Smooth muscle cell (in vitro differentiated cells): Measurements from ENCODE around the gene P2RY13. TPM values are rescaled to one million over a fixed set of nuclear protein-coding genes. Genes with fewer than 3 reads are reported as not detected.

ENCODE experiments used
- DNase-seq: peaks from one replicate; lab custom pipeline; 2025; ENCODE audit not compliant: unreplicated experiment; lab: John Stamatoyannopoulos, UW
- H2AFZ ChIP-seq: fragments of 200-600 bp; sonication (generic); 2 replicates; pipeline ENCODE4 v1.6.0; 2016; ENCODE audit warnings: antibody characterized with exemption, low read depth, mild to moderate bottlenecking
- H3F3A ChIP-seq: fragments of 200-600 bp; sonication (generic); 2 replicates; pipeline ENCODE4 v1.6.0; 2017; ENCODE audit warnings: antibody characterized with exemption, low read depth
- H3K27ac ChIP-seq: fragments of 200-600 bp; sonication (generic); 2 replicates; pipeline ENCODE4 v1.5.1; 2016; ENCODE audit warnings: low read depth, mild to moderate bottlenecking
- H3K27me3 ChIP-seq: fragments of 200-600 bp; sonication (generic); 2 replicates; pipeline ENCODE4 v1.6.1; 2016; ENCODE audit warnings: low read depth, mild to moderate bottlenecking
- H3K36me3 ChIP-seq: fragments of 200-600 bp; sonication (generic); 2 replicates; pipeline ENCODE4 v1.5.1; 2016; ENCODE audit warnings: low read depth
- H3K4me1 ChIP-seq: fragments of 200-600 bp; sonication (generic); 2 replicates; pipeline ENCODE4 v1.5.1; 2016; ENCODE audit warnings: low read depth
- H3K4me2 ChIP-seq: fragments of 200-600 bp; sonication (generic); 2 replicates; pipeline ENCODE4 v1.6.0; 2016; ENCODE audit warnings: mild to moderate bottlenecking
- H3K4me3 ChIP-seq: fragments of 200-600 bp; sonication (generic); 2 replicates; pipeline ENCODE4 v1.5.1; 2016; ENCODE audit warnings: mild to moderate bottlenecking
- H3K79me2 ChIP-seq: fragments of 200-600 bp; sonication (generic); 2 replicates; pipeline ENCODE4 v1.6.0; 2016; ENCODE audit warnings: low read depth, mild to moderate bottlenecking
- H3K9ac ChIP-seq: fragments of 200-600 bp; sonication (generic); 2 replicates; pipeline ENCODE4 v1.6.0; 2016; ENCODE audit warnings: low read depth
- H3K9me3 ChIP-seq: fragments of 200-600 bp; sonication (generic); replicated peaks from 2 replicates; pipeline ENCODE4 v1.5.1; 2016; ENCODE audit warnings: low read depth
- H4K20me1 ChIP-seq: fragments of 200-600 bp; sonication (generic); 2 replicates; pipeline ENCODE4 v1.6.0; 2016; ENCODE audit warnings: low read depth
- CTCF ChIP-seq: fragments of 200-600 bp; sonication (generic); IDR thresholded peaks from 2 replicates; pipeline ENCODE4 v1.5.1; 2017; ENCODE audit warnings: borderline replicate concordance, mild to moderate bottlenecking, antibody characterized with exemption; ENCODE audit not compliant: insufficient read depth, poor library complexity, severe bottlenecking
- WGBS: methylation state at CpG from one replicate; pipeline ENCODE4 v1.1.7; 2016; ENCODE audit warnings: low lambda C conversion rate; 5-methylcytosine and 5-hydroxymethylcytosine counted together
- polyA plus RNA-seq: library from polyadenylated mRNA; unstranded; fragments of >200 nt; fragmentation: Nextera tagmentation; extraction: Ambion mirVana; gene quantifications from 2 replicates; pipeline ENCODE4 v1.2.1, GENCODE V29; 2016
- total RNA-seq: library from RNA; depleted of rRNA; stranded (reverse); fragments of >200 nt; gene quantifications from 2 replicates; pipeline ENCODE4 v1.2.3, GENCODE V29; 2014

Gene P2RY13
- total and polyA plus RNA-seq, 2 experiments from 2014 or later, result not detected

- WGBS, result 29% methylated on average over 3 of the region's 3 CpGs
- no peak overlapping the region for H3K27ac ChIP-seq
Observed at GRCh38 chr3:151289445-151289844, 39.9 kb downstream of the P2RY13 start.

DNA sequence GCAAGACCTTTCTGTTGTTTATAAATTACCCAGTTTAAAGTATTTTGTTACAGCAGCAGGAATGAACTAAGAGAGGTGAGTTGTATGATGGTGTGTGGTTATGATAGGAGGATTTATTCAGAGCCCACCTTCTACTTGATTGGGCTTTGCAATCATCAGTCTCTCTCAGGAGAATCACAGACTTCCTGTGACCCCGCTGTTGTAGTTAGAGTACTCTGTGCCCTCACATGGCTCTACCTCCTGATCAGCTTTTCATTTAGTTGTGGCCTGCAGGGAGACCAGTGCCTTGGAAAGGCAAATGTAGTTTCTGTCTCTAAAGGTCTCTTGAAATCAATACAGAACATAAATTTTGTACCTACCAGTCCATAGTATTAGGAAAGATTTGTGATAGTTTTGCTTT is 43.4 kb downstream of the P2RY13 start:
- no peak overlapping the region for H2AFZ ChIP-seq
- no peaks in the 10 kb centered on the region for H3K36me3 ChIP-seq
- 85% methylated on average over 1 of the region's 1 CpG for WGBS
- H3F3A ChIP-seq, result no peaks in the 10 kb centered on the region
- DNase-seq, result no peak
- H3K4me1 ChIP-seq, result no peaks in the 10 kb centered on the region
- no peaks in the 10 kb centered on the region for H3K79me2 ChIP-seq
- no peaks in the 10 kb centered on the region for H4K20me1 ChIP-seq
- no peak overlapping the region for H3K9ac ChIP-seq
- no peaks in the 10 kb centered on the region for H3K9me3 ChIP-seq
- no peak for TF ChIP-seq CTCF
- no peak overlapping the region for H3K27ac ChIP-seq
- no peaks in the 10 kb centered on the region for H3K27me3 ChIP-seq
- H3K4me3 ChIP-seq, result no peak overlapping the region
- H3K4me2 ChIP-seq, result no peak overlapping the region

More at GRCh38 chr3:151289445-151289844, 39.9 kb downstream of the P2RY13 start:
- H3F3A ChIP-seq, result no peaks in the 10 kb centered on the region
- no peaks in the 10 kb centered on the region for H3K4me1 ChIP-seq
- no peak for TF ChIP-seq CTCF
- H3K9ac ChIP-seq, result no peak overlapping the region
- no peaks in the 10 kb centered on the region for H4K20me1 ChIP-seq
- H2AFZ ChIP-seq, result no peak overlapping the region
- no peak overlapping the region for H3K4me3 ChIP-seq
- DNase-seq, result no peak
- no peaks in the 10 kb centered on the region for H3K79me2 ChIP-seq
- no peaks in the 10 kb centered on the region for H3K27me3 ChIP-seq
- H3K9me3 ChIP-seq, result no peaks in the 10 kb centered on the region
- H3K4me2 ChIP-seq, result no peak overlapping the region
- no peaks in the 10 kb centered on the region for H3K36me3 ChIP-seq

DNA sequence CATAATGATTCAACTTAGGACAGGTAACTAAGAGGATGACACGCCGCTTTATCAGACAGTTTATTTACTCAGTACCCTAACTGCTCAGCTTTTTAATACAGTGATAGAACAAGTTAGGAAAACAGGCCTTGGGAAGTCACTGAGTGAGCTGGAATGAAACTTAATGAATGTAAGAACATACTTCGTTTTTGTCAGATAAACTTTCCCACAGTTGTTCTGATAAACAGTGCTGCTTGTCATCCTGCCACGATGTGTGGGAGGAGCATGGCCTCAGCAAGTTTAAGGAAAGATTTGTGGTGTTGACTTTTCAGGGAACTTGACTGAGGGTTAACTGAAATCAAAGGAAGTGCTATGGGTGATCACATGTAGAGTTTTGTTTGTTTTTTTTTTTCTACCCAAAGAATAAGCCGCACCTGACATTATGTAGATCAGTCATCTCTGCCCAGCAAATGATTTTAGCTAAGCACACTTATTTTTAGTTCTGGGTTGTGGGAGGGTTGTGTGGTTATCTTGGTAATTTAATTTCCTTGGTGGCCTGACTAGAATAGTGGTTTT is 45.4 kb downstream of the P2RY13 start:
- Histone ChIP-seq H3K4me1 (no peaks in the 10 kb centered on the region), H4K20me1 (no peaks in the 10 kb centered on the region), H3K79me2 (no peaks in the 10 kb centered on the region), H3K36me3 (no peaks in the 10 kb centered on the region), H3K4me2 (peak overlapping the region; percentile 32), H3K4me3 (no peak overlapping the region), H3K27me3 (no peaks in the 10 kb centered on the region), H3K9me3 (no peaks in the 10 kb centered on the region), H2AFZ (peak overlapping the region; percentile 20), H3K27ac (peak overlapping the region; percentile 14), H3K9ac (no peak overlapping the region), H3F3A (no peaks in the 10 kb centered on the region)
- 44% methylated on average over 5 of the region's 5 CpGs for WGBS
- no peak for DNase-seq
- no peak for TF ChIP-seq CTCF

DNA sequence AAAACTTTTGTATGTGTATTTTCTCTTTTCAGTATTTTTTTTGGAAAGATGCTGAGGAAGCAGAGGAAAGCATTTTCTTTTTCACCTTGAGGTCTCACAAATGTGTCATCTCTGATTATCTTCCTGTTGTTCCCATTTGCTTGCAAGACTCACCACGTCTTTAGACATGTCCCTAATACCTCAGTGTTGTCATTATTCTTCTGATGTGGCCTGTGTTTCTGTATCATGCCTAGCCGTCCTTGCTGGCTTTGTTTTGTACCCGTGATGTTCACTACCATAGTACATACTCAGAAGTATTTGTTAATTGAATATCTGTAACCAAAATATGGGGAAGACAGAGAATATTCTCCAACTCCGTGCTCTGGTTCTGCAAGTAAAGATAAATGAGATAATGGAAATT is 46.0 kb downstream of the P2RY13 start:
- no peaks in the 10 kb centered on the region for H4K20me1 ChIP-seq
- H3K36me3 ChIP-seq, result no peaks in the 10 kb centered on the region
- no peaks in the 10 kb centered on the region for H3K4me1 ChIP-seq
- no peaks in the 10 kb centered on the region for H3K27me3 ChIP-seq
- no peak for TF ChIP-seq CTCF
- DNase-seq, result no peak
- H3K27ac ChIP-seq, result peak overlapping the region; percentile 14
- no peak overlapping the region for H3K4me3 ChIP-seq
- no peak overlapping the region for H2AFZ ChIP-seq
- no peak overlapping the region for H3K4me2 ChIP-seq
- H3K79me2 ChIP-seq, result no peaks in the 10 kb centered on the region
- WGBS, result 63% methylated on average over 4 of the region's 4 CpGs
- H3K9me3 ChIP-seq, result no peaks in the 10 kb centered on the region
- no peaks in the 10 kb centered on the region for H3F3A ChIP-seq
- no peak overlapping the region for H3K9ac ChIP-seq
